HG03571 (cell line): ENCODE measurements around the gene SH2D1B.
"Not testable (repeated sequence)": the region's sequence is repeated elsewhere in the genome, so short reads cannot be mapped to it uniquely, and the experiment has no call there.

Source experiments
- ATAC-seq: cut with Tn5 transposase; IDR thresholded peaks from one replicate; pipeline ENCODE4 v1.9.1; 2021; ENCODE audit not compliant: unreplicated experiment

SH2D1B gene, protein sequence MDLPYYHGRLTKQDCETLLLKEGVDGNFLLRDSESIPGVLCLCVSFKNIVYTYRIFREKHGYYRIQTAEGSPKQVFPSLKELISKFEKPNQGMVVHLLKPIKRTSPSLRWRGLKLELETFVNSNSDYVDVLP

GRCh38 chr1:162412002-162412401 lies at the start of gene SH2D1B:
TSS of gene SH2D1B (minus strand) at chr1:162412136. CDS start at chr1:162412016, 120 bp downstream.
- no peak for ATAC-seq

DNA sequence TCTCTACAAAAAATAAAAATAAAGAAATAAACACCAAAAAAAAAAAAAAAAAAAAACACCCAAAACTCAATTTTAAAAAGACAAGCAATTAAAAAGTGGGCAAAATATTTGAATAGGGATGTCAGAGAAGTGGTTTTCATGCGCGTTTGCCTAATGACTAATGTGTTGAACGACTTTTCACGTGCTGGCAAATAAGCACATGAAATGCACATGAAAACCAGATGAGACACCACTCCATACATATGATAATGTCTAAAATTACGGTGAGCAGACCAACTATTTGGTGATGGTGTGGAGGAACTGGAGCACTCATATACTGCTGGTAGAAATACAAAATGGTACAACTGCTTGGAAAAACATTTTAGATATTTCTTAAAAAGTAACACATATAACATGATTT lies 46.3 kb upstream of the SH2D1B start:
- ATAC-seq = no peak

DNA sequence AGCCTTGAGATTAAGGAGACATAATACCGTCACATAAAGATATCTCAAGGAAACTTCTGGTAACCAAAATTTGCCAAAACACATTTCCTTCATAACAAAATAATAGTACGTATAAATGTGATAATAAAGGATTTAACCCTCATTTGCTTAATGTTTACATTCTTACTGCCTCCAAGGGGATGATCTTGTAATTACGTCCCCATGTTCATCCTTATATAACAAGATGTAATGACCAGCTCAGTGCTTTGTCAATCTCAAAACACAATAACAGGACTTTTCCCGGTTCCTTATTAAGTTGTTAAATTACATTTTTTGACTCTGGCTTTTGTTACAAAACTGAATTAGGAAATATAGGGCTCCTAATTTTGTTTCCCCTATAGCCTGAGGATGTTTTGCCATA lies 44.4 kb upstream of the SH2D1B start:
- no peak for ATAC-seq

DNA sequence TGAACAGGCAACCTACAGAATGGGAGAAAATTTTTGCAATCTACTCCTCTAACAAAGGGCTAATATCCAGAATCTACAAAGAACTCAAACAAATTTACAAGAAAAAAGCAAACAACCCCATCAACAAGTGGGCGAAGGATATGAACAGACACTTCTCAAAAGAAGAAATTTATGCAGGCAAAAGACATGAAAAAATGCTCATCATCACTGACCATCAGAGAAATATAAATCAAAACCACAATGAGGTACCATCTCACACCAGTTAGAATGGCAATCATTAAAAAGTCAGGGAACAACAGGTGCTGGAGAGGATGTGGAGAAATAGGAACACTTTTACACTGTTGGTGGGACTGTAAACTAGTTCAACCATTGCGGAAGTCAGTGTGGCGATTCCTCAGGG lies 42.4 kb upstream of the SH2D1B start:
- not testable (repeated sequence) for ATAC-seq

DNA sequence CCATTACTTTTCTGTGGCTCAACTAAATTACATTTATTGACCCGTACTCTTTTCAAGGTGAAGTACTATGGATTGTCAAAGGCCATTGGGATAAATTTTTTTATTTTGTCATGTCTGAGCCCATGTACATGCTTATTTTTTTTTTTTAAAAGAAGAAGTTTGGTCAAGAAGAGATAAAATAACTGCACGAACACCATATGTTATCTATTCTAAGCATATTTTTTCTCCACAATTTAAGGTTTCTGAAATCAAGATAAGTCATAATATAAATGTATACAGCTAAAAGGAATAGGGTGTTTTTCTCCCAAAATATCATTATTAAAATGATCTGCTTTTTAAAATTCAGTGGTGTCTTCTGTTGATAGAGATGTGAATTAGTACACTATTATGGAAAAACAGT lies 35.0 kb upstream of the SH2D1B start:
- ATAC-seq = no peak

DNA sequence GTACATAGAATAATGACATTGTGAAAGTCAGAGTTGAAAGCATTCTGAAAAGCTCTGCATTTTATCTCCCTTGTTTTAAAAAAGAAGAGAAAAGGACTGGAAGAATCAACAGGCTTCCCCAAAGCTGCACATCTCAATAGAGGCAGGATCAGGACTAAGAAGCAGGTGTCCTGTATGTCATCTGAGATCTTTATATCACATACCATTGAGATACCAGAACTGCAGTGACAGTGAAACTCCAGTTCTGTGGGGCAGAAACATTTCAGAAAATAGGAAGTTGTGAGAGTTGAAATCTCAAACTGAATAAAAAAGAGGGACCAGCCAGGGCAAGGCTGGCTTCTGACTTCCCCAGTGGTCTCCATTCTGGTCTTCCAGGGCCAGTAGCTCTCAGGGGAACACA lies 33.0 kb upstream of the SH2D1B start:
- ATAC-seq = no peak

DNA sequence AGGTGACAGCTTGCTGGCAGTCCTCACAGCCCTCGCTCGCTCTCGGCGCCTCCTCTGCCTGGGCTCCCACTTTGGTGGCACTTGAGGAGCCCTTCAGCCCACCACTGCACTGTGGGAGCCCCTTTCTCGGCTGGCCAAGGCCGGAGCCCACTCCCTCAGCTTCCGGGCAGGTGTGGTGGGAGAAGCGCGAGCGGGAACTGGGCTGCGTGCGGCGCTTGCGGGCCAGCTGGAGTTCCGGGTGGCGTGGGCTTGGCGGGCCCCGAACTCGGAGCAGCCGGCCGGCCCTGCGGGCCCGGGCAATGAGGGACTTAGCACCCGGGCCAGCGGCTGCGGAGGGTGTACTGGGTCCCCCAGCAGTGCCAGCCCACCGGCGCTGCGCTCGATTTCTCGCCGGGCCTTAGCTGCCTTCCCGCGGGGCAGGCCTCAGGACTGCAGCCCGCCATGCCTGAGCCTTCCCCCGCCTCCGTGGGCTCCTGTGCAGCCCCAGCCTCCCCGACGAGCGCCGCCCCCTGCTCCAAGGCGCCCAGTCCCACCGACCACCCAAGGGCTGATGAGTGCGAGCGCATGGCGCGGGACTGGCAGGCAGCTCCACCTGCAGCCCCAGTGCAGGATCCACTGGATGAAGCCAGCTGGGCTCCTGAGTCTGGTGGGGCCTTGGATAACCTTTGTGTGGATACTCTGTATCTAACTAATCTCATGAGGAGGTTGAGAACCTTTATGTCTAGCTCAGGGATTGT lies 21.2 kb upstream of the SH2D1B start:
- not testable (repeated sequence) for ATAC-seq

- ATAC-seq = no peak
Observed at GRCh38 chr1:162430583-162430982, 18.6 kb upstream of the SH2D1B start.

- no peak for ATAC-seq
Observed at GRCh38 chr1:162422662-162423375, 10.9 kb upstream of the SH2D1B start.

GRCh38 chr1:162421258-162422164 lies 9.6 kb upstream of the SH2D1B start:
- ATAC-seq = no peak

DNA sequence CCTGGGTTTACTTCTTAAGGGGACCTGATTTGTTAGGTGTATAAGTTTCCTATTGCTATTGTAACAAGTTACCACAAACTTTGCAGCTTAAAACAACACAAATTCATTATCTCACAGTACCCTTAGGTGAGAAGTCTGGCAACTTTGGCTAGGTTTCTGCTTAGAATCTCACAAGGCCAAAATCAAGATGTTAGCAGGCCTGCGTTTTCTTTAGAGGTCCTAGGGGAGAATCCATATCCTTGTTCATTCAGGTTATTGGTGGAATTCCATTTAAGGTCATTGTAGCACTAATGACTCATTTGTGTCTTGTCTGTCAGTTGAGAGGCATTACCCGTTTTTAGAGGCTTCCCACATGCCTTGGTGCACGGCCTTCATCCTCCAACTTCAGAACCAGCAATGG lies 8.2 kb upstream of the SH2D1B start:
- ATAC-seq = no peak

- ATAC-seq = not testable (repeated sequence)
Observed at GRCh38 chr1:162419450-162419931, 7.6 kb upstream of the SH2D1B start.

- ATAC-seq = not testable (repeated sequence)
Observed at GRCh38 chr1:162418584-162418983, 6.6 kb upstream of the SH2D1B start.

- ATAC-seq = no peak
Observed at GRCh38 chr1:162417650-162418049, 5.7 kb upstream of the SH2D1B start.

DNA sequence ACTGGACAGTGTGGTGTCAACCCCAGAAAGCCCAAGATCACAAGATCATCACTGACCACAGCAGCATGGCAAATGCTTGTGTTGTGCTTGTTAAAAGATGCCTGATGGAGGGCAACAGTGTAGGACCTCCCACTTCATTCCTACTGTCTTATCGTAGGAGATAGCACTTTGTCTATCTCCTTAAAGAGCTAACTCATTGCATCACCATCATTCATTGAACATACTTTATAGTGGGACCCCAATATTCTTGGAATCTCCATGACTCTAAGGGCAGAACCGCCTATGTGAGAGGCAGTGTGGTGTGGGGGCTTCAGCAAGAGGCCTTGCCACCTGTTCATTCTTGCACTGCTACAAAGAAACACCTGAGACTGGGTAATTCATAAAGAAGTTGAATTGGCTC lies 5.0 kb upstream of the SH2D1B start:
- no peak for ATAC-seq

GRCh38 chr1:162416215-162416614 lies 4.3 kb upstream of the SH2D1B start:
- no peak for ATAC-seq

DNA sequence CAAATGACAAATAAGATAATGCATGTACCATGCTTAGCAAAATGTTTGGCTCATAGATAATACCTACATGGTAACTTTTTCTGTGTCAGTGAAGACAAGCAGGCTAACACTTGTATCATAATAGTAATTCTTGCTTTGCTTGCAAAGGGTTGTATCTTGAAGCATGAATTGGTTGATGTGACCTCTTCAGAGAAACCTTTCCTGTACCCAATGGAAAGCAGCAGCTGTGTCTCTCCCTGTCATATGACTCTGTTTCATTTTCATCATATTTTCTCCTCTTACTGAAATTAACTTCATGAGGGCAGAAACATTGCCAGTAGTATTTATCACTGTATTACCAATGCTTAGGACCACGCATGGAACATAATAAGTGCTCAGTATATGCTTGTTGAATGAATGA lies 4.4 kb downstream of the SH2D1B start:
- ATAC-seq = no peak

DNA sequence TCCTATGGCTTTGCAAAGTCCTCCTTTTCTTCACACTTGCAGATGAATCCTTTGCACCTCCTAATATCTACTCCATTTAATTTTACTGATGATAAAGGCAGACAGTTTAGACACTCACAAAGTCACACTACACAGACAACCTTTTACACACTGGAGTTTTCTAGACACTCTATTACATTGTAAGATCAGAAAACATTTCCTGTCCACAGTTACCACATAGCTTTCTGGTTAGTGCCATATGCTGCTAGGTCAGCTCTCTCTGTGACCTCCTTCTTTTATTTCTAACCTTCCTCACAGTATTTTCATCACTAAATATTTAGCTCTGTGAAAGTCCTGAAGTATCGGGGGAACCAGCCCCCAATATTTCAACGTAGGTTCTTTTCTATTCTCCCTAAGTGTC lies 5.1 kb downstream of the SH2D1B start:
- no peak for ATAC-seq

- ATAC-seq = no peak
Observed at GRCh38 chr1:162405800-162406199, 6.1 kb downstream of the SH2D1B start.

GRCh38 chr1:162404550-162405160 lies 7.3 kb downstream of the SH2D1B start:
- no peak for ATAC-seq
